NCI-H748 (cell line): ENCODE data around the gene CTSE.

Experiments
- DNase-seq: peaks from one replicate; lab custom pipeline; 2025; ENCODE audit not compliant: unreplicated experiment; lab: John Stamatoyannopoulos, UW

Gene CTSE

GRCh38 chr1:205973377-205974232, 50.1 kb downstream of the CTSE start:
- DNase-seq = no peak

- DNase-seq = no peak
These were observed 51.1 kb downstream of the CTSE start for GRCh38 chr1:205972491-205973168.

GRCh38 chr1:205972081-205972480, 51.6 kb downstream of the CTSE start:
- no peak for DNase-seq

GRCh38 chr1:205971082-205971481, 52.6 kb downstream of the CTSE start:
- DNase-seq = no peak

- no peak for DNase-seq
These were observed 53.2 kb downstream of the CTSE start for GRCh38 chr1:205970486-205970885.

- no peak for DNase-seq
These were observed 54.5 kb downstream of the CTSE start for GRCh38 chr1:205969229-205969628.

DNA sequence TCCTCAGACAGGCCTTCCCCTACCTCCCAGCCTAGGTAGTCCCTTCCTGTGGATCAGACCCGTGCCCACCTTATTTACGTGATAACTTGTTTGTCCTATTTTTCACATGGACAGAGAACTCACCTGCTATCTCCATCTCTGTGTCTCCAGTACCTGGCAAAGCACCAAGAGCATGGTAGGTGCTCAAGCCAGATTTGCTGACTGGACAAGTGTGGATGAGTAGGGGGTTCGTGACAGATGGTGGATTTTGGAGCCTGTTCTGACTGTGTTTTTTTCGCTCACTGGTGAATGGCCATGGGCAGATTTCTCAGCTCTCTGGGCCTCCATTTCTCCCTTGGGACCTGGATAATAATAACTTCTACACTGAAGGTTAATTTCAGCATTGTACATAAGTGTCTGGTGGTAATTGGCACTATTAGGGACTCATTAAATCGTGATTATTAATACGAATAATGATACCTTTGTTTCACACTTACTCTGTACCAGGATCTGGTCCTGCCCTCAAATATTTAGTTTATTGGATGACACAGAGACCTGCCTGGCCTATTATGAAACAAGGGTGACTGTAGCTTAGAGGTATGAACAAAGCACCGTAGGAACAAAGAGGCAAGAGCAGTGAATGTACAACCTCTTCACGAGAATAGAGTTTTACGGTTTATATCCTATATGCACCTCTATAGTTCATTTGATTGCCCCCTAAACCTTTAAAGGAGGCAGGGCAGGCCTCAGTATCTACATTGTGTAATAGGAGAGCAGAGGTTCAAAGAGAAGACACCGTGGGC, 56.0 kb downstream of the CTSE start:
- no peak for DNase-seq

- peak; percentile 94 for DNase-seq
These were observed 58.4 kb downstream of the CTSE start for GRCh38 chr1:205965036-205965884.

DNA sequence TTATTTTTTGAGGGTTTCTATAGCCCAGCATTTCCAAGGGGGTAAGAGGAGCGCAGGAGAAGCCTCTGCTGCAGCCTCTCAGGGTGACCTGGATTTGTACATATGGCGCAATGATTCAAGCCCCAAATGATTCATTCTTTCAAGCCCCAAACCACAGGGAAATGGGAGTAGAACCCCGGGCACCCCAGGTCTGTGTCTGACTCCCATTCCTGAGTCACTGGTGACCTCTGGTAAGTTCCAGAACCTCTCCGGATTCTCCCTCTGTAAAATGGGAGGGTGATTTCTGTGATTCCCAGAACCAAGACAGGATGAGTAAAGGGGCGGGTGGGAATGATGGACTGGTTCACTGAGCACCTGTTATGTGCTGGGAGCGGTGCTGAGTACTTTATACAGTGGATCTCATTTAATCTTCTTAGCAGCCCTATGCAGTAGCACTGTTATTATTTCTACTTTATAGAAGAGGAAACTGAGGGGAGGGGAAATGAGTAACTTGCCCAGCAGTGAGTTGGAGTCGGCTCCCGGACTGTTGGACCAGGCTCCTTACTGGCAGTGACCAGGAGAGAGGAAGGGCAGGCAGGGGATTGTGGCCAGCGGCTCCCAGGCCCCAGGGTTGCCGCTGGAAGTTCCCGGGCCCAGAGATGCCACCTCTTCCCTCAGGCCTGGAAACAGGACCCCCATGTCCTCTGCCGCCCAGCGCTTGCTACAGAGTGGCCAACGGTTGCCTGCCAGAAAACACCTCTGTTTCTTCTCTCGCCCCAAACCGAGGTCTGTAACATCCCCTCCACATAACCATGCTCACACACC, 60.1 kb downstream of the CTSE start:
- DNase-seq = no peak

GRCh38 chr1:205962821-205963221, 60.9 kb downstream of the CTSE start:
- no peak for DNase-seq

GRCh38 chr1:205961991-205962820, 61.5 kb downstream of the CTSE start:
- DNase-seq = no peak

DNA sequence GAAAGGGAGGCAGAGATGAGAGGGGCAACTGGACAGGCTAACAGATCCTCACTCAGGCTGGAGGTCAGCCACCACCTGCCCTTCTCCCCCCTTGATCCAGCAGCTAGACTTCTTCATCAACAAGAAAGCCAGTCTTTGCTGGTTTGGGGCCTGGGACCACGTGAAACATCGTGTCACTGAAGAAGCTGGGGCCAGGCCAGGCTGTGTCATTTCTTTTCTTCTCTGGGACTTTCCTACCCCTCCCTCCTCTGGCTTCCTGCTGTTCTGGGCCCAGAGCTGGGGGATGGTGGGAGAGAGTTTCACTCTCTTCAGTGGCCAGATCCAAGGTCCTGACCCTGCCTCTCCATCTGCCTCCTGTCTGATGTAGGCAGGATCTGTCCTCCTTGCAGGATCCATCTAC, 62.3 kb downstream of the CTSE start:
- DNase-seq = no peak

- DNase-seq = no peak
These were observed 63.9 kb downstream of the CTSE start for GRCh38 chr1:205959789-205960188.
